Pancreas (tissue), 10 donors: Measurements from ENCODE around the gene MAD1L1. TPM values are rescaled to one million over a fixed set of nuclear protein-coding genes. Genes with fewer than 3 reads are reported as not detected.

Source experiments
- ATAC-seq, 4 donors: fragments of 200-7000 bp; cut with Tn5 transposase; one replicate each; pipeline versions ENCODE4 v1.8.0 to v1.9.1; 2020; ENCODE audit warnings: mild to moderate bottlenecking in 4 of 4, moderate library complexity in 4 of 4
- DNase-seq, 6 donors: peaks; one replicate each; pipeline ENCODE4 v3.0.0-alpha.2; 2020
- FAIRE-seq: peaks from 2 replicates; lab custom pipeline; 2012; peaks lifted over from hg19 to GRCh38; lab: Jason Lieb, UNC
- H3K27ac ChIP-seq, 4 donors: fragments of 200-600 bp; sonication (generic); 1 replicate in 3 of 4; 2 replicates in 1 of 4; pipeline versions ENCODE4 v1.5.0 to v1.8.0; 2020
- H3K27me3 ChIP-seq, 4 donors: fragments of 200-600 bp; one replicate each; pipeline ENCODE4 v1.8.0; 2021
- H3K36me3 ChIP-seq, 3 donors: fragments of 200-600 bp; sonication (generic) in 1 of 3; one replicate each; pipeline versions ENCODE4 v1.5.0 to v1.8.0; 2020 to 2021
- H3K4me1 ChIP-seq, 3 donors: fragments of 200-600 bp; one replicate each; pipeline ENCODE4 v1.8.0; 2021
- H3K4me3 ChIP-seq, 4 donors: fragments of 200-600 bp; sonication (generic) in 2 of 4; one replicate each; pipeline versions ENCODE4 v1.5.0 to v1.8.0; 2020 to 2021
- H3K9me3 ChIP-seq, 4 donors: fragments of 200-600 bp; one replicate each; pipeline ENCODE4 v1.8.0; 2021
- CTCF ChIP-seq, 4 donors: fragments of 200-600 bp; sonication (generic) in 3 of 4; IDR thresholded peaks; one replicate each; pipeline versions ENCODE4 v1.5.0 to v1.8.0; 2021; ENCODE audit warnings: antibody characterized with exemption in 4 of 4
- WGBS, 2 donors: extraction: QIAGEN DNeasy Blood & Tissue Kit; methylation state at CpG; one replicate each; pipeline ENCODE4 v1.1.7; 2013; 5-methylcytosine and 5-hydroxymethylcytosine counted together
- intact Hi-C, 3 donors: fragments of 100-400 bp; cut with DNase I; formaldehyde crosslinking; loops; one replicate each; pipeline versions ENCODE4 v1.11.1 to v1.14.2; 2022
- polyA plus RNA-seq, 2 donors: library from polyadenylated mRNA; stranded (reverse); fragments of 200-250 nt; gene quantifications; one replicate each; pipeline ENCODE4 v1.2.3, GENCODE V29; 2013
- total RNA-seq, 6 donors: library from RNA; stranded (reverse); fragmentation: NEBNext Ultra II Directional in 4 of 6; extraction: Animal tissue kit (Norgen Biotek cat#: 25700) in 4 of 6; gene quantifications; one replicate each; pipeline versions ENCODE4 v1.2.1 to v1.2.4, GENCODE V29; 2021 to 2023
- donor health status: healthy with polysubstance abuse.
- donor health status: DM: no; HTN: no; CAD: no; lungs with moderate emphysema.
- donor health status: DM: no; HTN: no; CAD: no.
- donor health status: control.
- donor health status: control.
- donor health status: Bipolar disorder and iron deficiency.
- donor health status: DM: yes; HTN: yes; CAD: no.
- donor health status: DM: no; HTN: no; CAD: no.
- donor health status: DM: no; HTN: no; CAD: no.
- donor health status: DM: yes; HTN: yes; CAD: no.

Gene MAD1L1
- total and polyA plus RNA-seq, 8 donors = 9.8 to 28.2 (median 11.9) TPM

GRCh38 chr7:1884583-1885350 lies 348.0 kb downstream of the MAD1L1 start:
- Histone ChIP-seq H3K36me3 (no peaks in the 10 kb centered on the region), H3K4me3 (no peak overlapping the region), H3K27me3 (no peaks in the 10 kb centered on the region), H3K9me3 (no peaks in the 10 kb centered on the region), H3K27ac (no peak overlapping the region), H3K4me1 (peaks cover 0 to 4% (median 0%) of the 10 kb centered on the region in 3 donors)
- DNase-seq = peak in 1 of 6 donors; percentile 43
- TF ChIP-seq CTCF (IDR thresholded peaks at IDR 0.05) = no peak
- FAIRE-seq = no peak
- intact Hi-C loops = no loop called here
- no peak for ATAC-seq
- WGBS, 2 donors = 95% methylated on average over 26 of the region's 26 CpGs

GRCh38 chr7:1883834-1884582 lies 348.7 kb downstream of the MAD1L1 start:
- ATAC-seq (no peak), FAIRE-seq (no peak)

GRCh38 chr7:1883031-1883761 lies 349.5 kb downstream of the MAD1L1 start:
- peaks cover 0 to 4% (median 0%) of the 10 kb centered on the region in 3 donors for H3K4me1 ChIP-seq
- TF ChIP-seq CTCF (IDR thresholded peaks at IDR 0.05) = no peak
- peak in 2 of 6 donors; percentile 5 to 51 for DNase-seq
- intact Hi-C loops = no loop called here
- H3K9me3 ChIP-seq = no peaks in the 10 kb centered on the region
- WGBS, 2 donors = 73% methylated on average over 18 of the region's 18 CpGs
- H3K27ac ChIP-seq = no peak overlapping the region
- ATAC-seq = peak in 1 of 4 donors; percentile 42
- no peaks in the 10 kb centered on the region for H3K36me3 ChIP-seq
- H3K27me3 ChIP-seq = no peaks in the 10 kb centered on the region
- no peak for FAIRE-seq
- no peak overlapping the region for H3K4me3 ChIP-seq

More at GRCh38 chr7:1883834-1884582, 348.7 kb downstream of the MAD1L1 start:
- Histone ChIP-seq H3K36me3 (no peaks in the 10 kb centered on the region), H3K4me3 (no peak overlapping the region), H3K4me1 (peaks cover 0 to 4% (median 0%) of the 10 kb centered on the region in 3 donors), H3K9me3 (no peaks in the 10 kb centered on the region), H3K27me3 (no peaks in the 10 kb centered on the region), H3K27ac (no peak overlapping the region)
- intact Hi-C loops = no loop called here
- TF ChIP-seq CTCF (IDR thresholded peaks at IDR 0.05) = no peak
- WGBS, 2 donors = 91 to 95% methylated on average over 30 of the region's 30 CpGs
- DNase-seq = peak in 1 of 6 donors; percentile 57

GRCh38 chr7:1882451-1882850 lies 350.3 kb downstream of the MAD1L1 start:
- WGBS, 2 donors = 63 to 71% methylated on average over 11 to 13 of the region's 13 CpGs
- peak in 1 of 4 donors; percentile 28 for ATAC-seq
- Histone ChIP-seq H3K4me1 (peaks cover 0 to 4% (median 0%) of the 10 kb centered on the region in 3 donors), H3K4me3 (no peak overlapping the region), H3K27me3 (no peaks in the 10 kb centered on the region), H3K27ac (no peak overlapping the region), H3K9me3 (no peaks in the 10 kb centered on the region), H3K36me3 (no peaks in the 10 kb centered on the region)
- peak in 1 of 6 donors; percentile 50 for DNase-seq
- intact Hi-C loops = no loop called here
- no peak for TF ChIP-seq CTCF (IDR thresholded peaks at IDR 0.05)
- FAIRE-seq = no peak
